ENCODE results near the gene HIF1A.

The HIF1A gene

DNA sequence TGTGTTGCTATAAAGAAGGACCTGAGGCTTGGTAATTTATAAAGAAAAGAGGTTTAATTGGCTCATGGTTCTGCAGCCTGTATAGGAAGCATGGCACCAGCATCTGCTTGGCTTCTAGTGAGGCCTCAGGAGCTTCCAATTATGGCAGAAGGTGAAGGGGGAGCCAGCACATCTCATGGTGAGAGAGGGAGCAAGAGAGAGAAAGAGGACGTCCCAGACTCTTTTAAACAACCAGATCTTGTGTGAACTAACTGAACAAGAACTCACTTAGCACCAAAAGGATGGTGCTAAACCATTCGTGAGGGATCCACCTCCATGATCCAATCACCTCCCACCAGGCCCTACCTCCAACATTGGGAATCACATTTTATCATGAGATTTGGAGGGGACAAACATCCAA is 60.8 kb downstream of the HIF1A start:
- no peak for DNase-seq (ENCODE audit: low read depth, low spot score)
- ChIA-PET CTCF (interaction anchor here (1.6 kb wide), 1 partner anchor 280 kb away, joined by 5 read pairs; no protein-coding TSS in a partner anchor), POLR2A (interaction anchor here (0.6 kb wide), 1 partner anchor 50 kb away, joined by 3 read pairs; no protein-coding TSS in a partner anchor)
- H3K4me3 ChIP-seq (ENCODE audit: low read depth, low read length) = no peak overlapping the region
- no peak for TF ChIP-seq CTCF (IDR thresholded peaks at IDR 0.05; ENCODE audit: insufficient read depth, low read length, missing control alignments)

DNA sequence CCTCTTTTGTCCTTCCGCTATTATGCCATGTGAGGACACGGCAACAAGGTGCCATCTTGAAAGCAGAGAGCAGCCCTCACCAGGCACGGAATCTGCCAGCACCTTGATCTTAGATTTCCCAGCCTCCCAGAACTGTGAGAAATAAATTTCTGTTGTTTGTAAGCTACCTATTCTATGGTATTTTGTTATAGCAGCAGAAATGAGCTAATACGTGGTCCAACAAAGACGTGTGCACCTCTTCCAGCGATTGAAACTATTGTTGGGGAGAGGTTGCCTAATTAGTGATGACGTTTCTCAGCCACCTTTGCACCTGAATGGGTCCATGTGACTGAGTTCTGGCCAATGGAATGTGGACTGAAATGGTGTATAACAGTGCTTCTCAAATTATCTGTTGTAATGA is 64.6 kb downstream of the HIF1A start:
- TF ChIP-seq CTCF (IDR thresholded peaks at IDR 0.05; ENCODE audit: insufficient read depth, low read length, missing control alignments) = no peak
- ChIA-PET POLR2A (no interaction called here), CTCF (interaction anchor here (3.0 kb wide), 1 partner anchor 77 kb away, joined by 12 read pairs; no protein-coding TSS in a partner anchor)
- H3K4me3 ChIP-seq (ENCODE audit: low read depth, low read length) = no peak overlapping the region
- no peak for DNase-seq (ENCODE audit: low read depth, low spot score)

- H3K4me3 ChIP-seq (ENCODE audit: low read depth, low read length) = peak overlapping the region; percentile 51
- POLR2A ChIA-PET = interaction anchor here (0.9 to 1.3 kb wide), 7 partner anchors 8 to 290 kb away, joined by 3 to 9 read pairs (median 4); partner anchors contain the start of gene HIF1A
- TF ChIP-seq CTCF (IDR thresholded peaks at IDR 0.05; ENCODE audit: insufficient read depth, low read length, missing control alignments) = no peak
- DNase-seq (ENCODE audit: low read depth, low spot score) = no peak
- CTCF ChIA-PET = interaction anchor here (0.6 to 3.0 kb wide), 11 partner anchors 9 to 305 kb away, joined by 3 to 12 read pairs (median 4); no protein-coding TSS in a partner anchor
Measured at GRCh38 chr14:61761557-61761956, 66.2 kb downstream of the HIF1A start.

- TF ChIP-seq CTCF (IDR thresholded peaks at IDR 0.05; ENCODE audit: insufficient read depth, low read length, missing control alignments) = no peak
- DNase-seq (ENCODE audit: low read depth, low spot score) = peak; percentile 80
- CTCF ChIA-PET = interaction anchor here (0.6 to 3.0 kb wide), 12 partner anchors 10 to 305 kb away, joined by 3 to 12 read pairs (median 4); no protein-coding TSS in a partner anchor
- peak within 1 kb of the TSS; percentile 98 for H3K4me3 ChIP-seq (ENCODE audit: low read depth, low read length)
- POLR2A ChIA-PET = interaction anchor here (0.9 to 1.3 kb wide), 7 partner anchors 8 to 290 kb away, joined by 3 to 9 read pairs (median 4); partner anchors contain the start of gene HIF1A
Measured at GRCh38 chr14:61761959-61762786, 66.9 kb downstream of the HIF1A start, which contains the start of gene SNAPC1. Gene SNAPC1, plus strand, starts transcription at chr14:61762420. Its CDS starts 41 bp downstream, at chr14:61762461.

- no peak for TF ChIP-seq CTCF (IDR thresholded peaks at IDR 0.05; ENCODE audit: insufficient read depth, low read length, missing control alignments)
- ChIA-PET CTCF (interaction anchor here (0.8 to 1.9 kb wide), 7 partner anchors 23 to 307 kb away, joined by 3 to 7 read pairs (median 3); no protein-coding TSS in a partner anchor), POLR2A (interaction anchor here (0.8 kb wide), 1 partner anchor 26 kb away, joined by 3 read pairs; no protein-coding TSS in a partner anchor)
- peak overlapping the region; percentile 19; the same call in 1 of the 2 replicates for H3K4me3 ChIP-seq (ENCODE audit: low read depth, low read length)
- no peak for DNase-seq (ENCODE audit: low read depth, low spot score)
Measured at GRCh38 chr14:61764342-61765122, 69.2 kb downstream of the HIF1A start.
